22Rv1 (cell line): ENCODE measurements around the gene TCTN3.

Experiments
- CTCF ChIP-seq: fragments of 450-650 bp; IDR thresholded peaks from 2 replicates; pipeline ENCODE4 v1.5.1; 2017; ENCODE audit warnings: mild to moderate bottlenecking
- ZFX ChIP-seq: fragments of 450-650 bp; IDR thresholded peaks from 2 replicates; pipeline ENCODE4 v1.6.1; 2017; ENCODE audit warnings: antibody characterized with exemption, borderline replicate concordance

GRCh38 chr10:95674643-95675042 lies 19.1 kb downstream of the TCTN3 start:
- TF ChIP-seq CTCF (no peak), ZFX (no peak)
